Osteoblast (primary cell): ENCODE measurements around the gene CDHR1. TPM values are rescaled to one million over a fixed set of nuclear protein-coding genes. Genes with fewer than 3 reads are reported as not detected.
A peak's percentile ranks its signal among the peaks of the same experiment; 100 is the strongest.

Experiments used
- DNase-seq: peaks from one replicate; pipeline ENCODE4 v3.0.0; 2011; ENCODE audit warnings: low spot score, mixed read lengths; ENCODE audit not compliant: insufficient read length; ENCODE audit errors: missing footprints
- H2AFZ ChIP-seq: 2 replicates; pipeline ENCODE4 v1.6.0; 2011; ENCODE audit warnings: mild to moderate bottlenecking, low read length
- H3K27ac ChIP-seq: 2 replicates; pipeline ENCODE4 v1.5.1; 2011; ENCODE audit warnings: mild to moderate bottlenecking, low read depth, low read length, moderate library complexity
- H3K27me3 ChIP-seq: 2 replicates; pipeline ENCODE4 v1.6.0; 2012; ENCODE audit warnings: mild to moderate bottlenecking, control low read depth, inconsistent platforms, low read length, moderate library complexity; ENCODE audit not compliant: insufficient read depth
- H3K36me3 ChIP-seq: 2 replicates; pipeline ENCODE4 v1.5.1; 2011; ENCODE audit warnings: mild to moderate bottlenecking, low read length, control low read depth, moderate library complexity; ENCODE audit not compliant: insufficient read depth
- H3K4me1 ChIP-seq: 2 replicates; pipeline ENCODE4 v1.5.1; 2011; ENCODE audit warnings: mild to moderate bottlenecking, low read length, control low read depth, moderate library complexity; ENCODE audit not compliant: insufficient read depth
- H3K4me2 ChIP-seq: 2 replicates; pipeline ENCODE4 v1.6.0; 2011; ENCODE audit warnings: mild to moderate bottlenecking, low read length; ENCODE audit not compliant: insufficient read depth
- H3K4me3 ChIP-seq: fragments of 200-600 bp; sonication (generic); 3 replicates; pipeline ENCODE4 v1.5.1; 2012; ENCODE audit warnings: mild to moderate bottlenecking, low read length, inconsistent platforms; ENCODE audit not compliant: insufficient read depth
- H3K79me2 ChIP-seq: 2 replicates; pipeline ENCODE4 v1.6.0; 2012; ENCODE audit warnings: mild to moderate bottlenecking, low read length, control low read depth, inconsistent platforms; ENCODE audit not compliant: insufficient read depth
- H3K9me3 ChIP-seq: 2 replicates; pipeline ENCODE4 v1.5.1; 2011; ENCODE audit warnings: low read depth, low read length, control low read depth
- H4K20me1 ChIP-seq: 2 replicates; pipeline ENCODE4 v1.6.0; 2012; ENCODE audit warnings: mild to moderate bottlenecking, low read length, control low read depth; ENCODE audit not compliant: insufficient read depth
- total RNA-seq: library from RNA; depleted of rRNA; stranded (reverse); fragments of >200 nt; gene quantifications from 2 replicates; pipeline ENCODE4 v1.2.3, GENCODE V29; 2012
- TF ChIP-seq, protein P1 (sequence below): IDR thresholded peaks from 2 replicates; pipeline ENCODE4 v1.5.1; 2011; ENCODE audit warnings: mild to moderate bottlenecking, low read depth, low read length, moderate library complexity; ENCODE audit errors: extremely low read depth

CDHR1 gene
- total RNA-seq, 1 donor = under 0.01 TPM

DNA sequence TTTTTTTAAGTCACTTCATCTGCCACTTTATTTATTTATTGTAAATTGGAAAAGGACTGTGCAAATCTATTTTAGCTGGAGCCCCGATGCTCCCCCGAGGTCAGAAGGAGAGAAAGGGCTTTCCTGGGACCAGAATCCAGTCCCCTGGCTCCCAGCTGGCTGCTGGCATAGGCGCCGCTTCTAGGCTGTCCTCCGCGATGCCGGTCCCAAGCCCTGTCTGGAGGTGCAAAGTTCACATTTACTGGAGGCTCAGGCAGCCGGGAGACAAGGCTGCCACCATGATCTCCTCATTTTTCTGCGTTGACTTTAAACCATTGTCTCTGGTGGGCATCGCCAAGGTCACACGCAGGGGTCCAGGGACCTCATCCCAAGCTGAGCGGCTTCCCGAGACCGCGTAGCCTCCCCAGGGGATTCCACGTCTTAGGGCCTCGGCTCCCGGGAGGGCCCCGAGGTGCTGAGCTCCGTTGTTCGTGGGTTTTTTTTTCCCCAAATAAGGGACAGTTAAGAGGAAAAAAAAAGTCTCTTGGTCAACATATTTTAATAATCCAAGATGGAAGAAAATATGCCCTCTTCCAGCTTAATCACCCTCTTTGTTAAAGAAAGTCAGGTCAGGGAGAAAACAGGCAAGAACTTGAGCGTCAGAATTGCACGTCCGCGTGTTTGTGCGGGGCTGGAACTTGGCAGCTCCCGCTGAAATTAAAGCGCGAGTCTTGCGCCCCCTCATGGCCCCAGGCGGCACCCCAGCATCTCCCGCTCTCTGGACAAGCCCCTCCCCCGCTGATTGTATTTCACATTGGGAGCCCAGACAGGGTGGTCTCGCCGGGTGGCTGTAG lies 62.4 kb downstream of the CDHR1 start:
- H3K27me3 ChIP-seq = no peaks in the 10 kb centered on the region
- DNase-seq = no peak
- no peaks in the 10 kb centered on the region for H3K79me2 ChIP-seq
- TF ChIP-seq, protein P1, sequence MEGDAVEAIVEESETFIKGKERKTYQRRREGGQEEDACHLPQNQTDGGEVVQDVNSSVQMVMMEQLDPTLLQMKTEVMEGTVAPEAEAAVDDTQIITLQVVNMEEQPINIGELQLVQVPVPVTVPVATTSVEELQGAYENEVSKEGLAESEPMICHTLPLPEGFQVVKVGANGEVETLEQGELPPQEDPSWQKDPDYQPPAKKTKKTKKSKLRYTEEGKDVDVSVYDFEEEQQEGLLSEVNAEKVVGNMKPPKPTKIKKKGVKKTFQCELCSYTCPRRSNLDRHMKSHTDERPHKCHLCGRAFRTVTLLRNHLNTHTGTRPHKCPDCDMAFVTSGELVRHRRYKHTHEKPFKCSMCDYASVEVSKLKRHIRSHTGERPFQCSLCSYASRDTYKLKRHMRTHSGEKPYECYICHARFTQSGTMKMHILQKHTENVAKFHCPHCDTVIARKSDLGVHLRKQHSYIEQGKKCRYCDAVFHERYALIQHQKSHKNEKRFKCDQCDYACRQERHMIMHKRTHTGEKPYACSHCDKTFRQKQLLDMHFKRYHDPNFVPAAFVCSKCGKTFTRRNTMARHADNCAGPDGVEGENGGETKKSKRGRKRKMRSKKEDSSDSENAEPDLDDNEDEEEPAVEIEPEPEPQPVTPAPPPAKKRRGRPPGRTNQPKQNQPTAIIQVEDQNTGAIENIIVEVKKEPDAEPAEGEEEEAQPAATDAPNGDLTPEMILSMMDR = peak; percentile 70
- H3K9me3 ChIP-seq = no peaks in the 10 kb centered on the region
- no peaks in the 10 kb centered on the region for H4K20me1 ChIP-seq
- H2AFZ ChIP-seq = peak overlapping the region; percentile 44
- H3K4me3 ChIP-seq = no peak overlapping the region
- no peak overlapping the region for H3K27ac ChIP-seq
- no peaks in the 10 kb centered on the region for H3K4me1 ChIP-seq
- H3K36me3 ChIP-seq = no peaks in the 10 kb centered on the region
- H3K4me2 ChIP-seq = peak overlapping the region; percentile 61

DNA sequence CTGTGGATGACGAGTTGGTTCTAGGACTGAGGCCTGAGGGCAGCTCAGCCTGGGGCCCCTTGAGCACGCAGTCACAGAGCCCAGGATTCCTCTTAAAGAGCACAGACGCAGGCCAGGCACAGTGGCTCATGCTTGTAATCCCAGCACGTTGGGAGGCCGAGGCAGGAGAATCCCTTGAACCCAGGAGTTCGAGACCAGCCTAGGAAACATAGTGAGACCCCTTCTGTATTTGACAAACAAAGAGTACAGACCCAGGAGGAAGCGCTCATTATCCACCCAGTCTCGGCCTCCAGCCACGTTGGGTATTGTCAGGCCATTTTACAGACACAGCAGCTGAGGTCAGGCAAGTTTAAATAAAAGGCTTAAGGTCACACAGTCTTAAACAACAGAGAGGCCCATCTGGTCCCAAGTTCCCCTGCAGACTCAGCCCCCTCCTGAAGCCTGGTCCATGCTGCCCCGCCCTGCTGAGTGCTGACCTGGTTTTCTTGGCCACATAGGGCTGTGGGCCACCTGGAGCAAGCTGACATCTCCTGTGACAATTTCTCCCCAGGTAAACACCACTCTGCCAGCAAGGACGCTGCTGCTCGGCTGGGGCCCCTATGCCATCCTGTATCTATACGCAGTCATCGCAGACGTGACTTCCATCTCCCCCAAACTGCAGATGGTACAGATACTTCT lies 63.1 kb downstream of the CDHR1 start:
- peak overlapping the region; percentile 61 for H3K4me2 ChIP-seq
- DNase-seq = peak; percentile 29
- no peak overlapping the region for H3K4me3 ChIP-seq
- TF ChIP-seq, protein P1 = no peak
- H3K27me3 ChIP-seq = no peaks in the 10 kb centered on the region
- no peaks in the 10 kb centered on the region for H3K4me1 ChIP-seq
- no peak overlapping the region for H3K27ac ChIP-seq
- H3K36me3 ChIP-seq = no peaks in the 10 kb centered on the region
- H3K9me3 ChIP-seq = no peaks in the 10 kb centered on the region
- H3K79me2 ChIP-seq = no peaks in the 10 kb centered on the region
- H2AFZ ChIP-seq = no peak overlapping the region
- H4K20me1 ChIP-seq = no peaks in the 10 kb centered on the region

DNA sequence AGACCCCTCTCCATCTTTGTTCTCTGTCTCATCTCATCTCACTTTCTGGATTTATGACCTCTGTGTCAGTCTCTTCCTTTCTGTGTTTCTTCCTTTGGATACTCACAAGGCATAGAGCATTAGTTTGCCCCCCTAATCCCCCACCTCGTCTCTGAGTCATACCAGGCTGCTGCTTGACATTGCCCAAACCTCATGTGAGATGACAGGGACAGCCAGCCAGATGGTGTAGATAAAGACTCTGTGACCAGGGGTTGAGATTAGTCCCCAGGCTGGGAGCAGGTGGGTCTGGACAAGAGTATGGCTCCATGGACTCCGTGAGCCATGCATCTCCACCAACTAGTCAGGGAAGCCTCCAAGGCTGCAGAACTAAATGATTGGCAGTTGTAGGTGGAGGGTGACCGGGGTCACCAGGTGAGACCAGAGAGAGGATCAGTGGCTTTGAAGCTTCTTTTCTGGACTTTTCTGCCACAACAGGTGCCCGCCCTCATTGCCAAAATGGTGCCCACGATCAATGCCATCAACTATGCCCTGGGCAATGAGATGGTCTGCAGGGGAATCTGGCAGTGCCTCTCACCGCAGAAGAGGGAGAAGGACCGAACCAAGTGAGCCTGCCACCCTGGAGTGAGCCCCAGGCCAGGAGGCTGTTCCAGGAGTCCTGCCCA lies 63.8 kb downstream of the CDHR1 start:
- peak; percentile 26 for DNase-seq
- no peak overlapping the region for H2AFZ ChIP-seq
- H3K27me3 ChIP-seq = no peaks in the 10 kb centered on the region
- H3K4me3 ChIP-seq = no peak overlapping the region
- TF ChIP-seq, protein P1 = no peak
- H3K79me2 ChIP-seq = no peaks in the 10 kb centered on the region
- H4K20me1 ChIP-seq = no peaks in the 10 kb centered on the region
- no peaks in the 10 kb centered on the region for H3K9me3 ChIP-seq
- H3K36me3 ChIP-seq = no peaks in the 10 kb centered on the region
- H3K4me2 ChIP-seq = no peak overlapping the region
- H3K4me1 ChIP-seq = no peaks in the 10 kb centered on the region
- no peak overlapping the region for H3K27ac ChIP-seq
